PC-3 (cell line): ENCODE results near the gene KAZN. TPM values are rescaled to one million over a fixed set of nuclear protein-coding genes. Genes with fewer than 3 reads are reported as not detected.

Experiments used
- ATAC-seq: fragments of 200-7000 bp; cut with Tn5 transposase; 2 replicates; pipeline ENCODE4 v1.9.1; 2020; ENCODE audit warnings: mild to moderate bottlenecking, moderate library complexity
- BruUV-seq: library from RNA; stranded (reverse); fragments of 400-500 nt; replicated peaks from 2 replicates; lab custom pipeline; 2021; lab: Mats Ljungman, UMichigan
- CTCF ChIA-PET: fragments of 300-600 bp; sonication (Branson Sonifier 250); formaldehyde crosslinking; loops from one replicate; lab custom pipeline; 2022; ENCODE audit warnings: antibody characterized with exemption; lab: Charles Lee
- POLR2A ChIA-PET: fragments of 300-600 bp; sonication (Branson Sonifier 250); formaldehyde crosslinking; loops from one replicate; lab custom pipeline; 2022; ENCODE audit warnings: antibody characterized with exemption; ENCODE audit not compliant: unreplicated experiment; lab: Charles Lee
- DNase-seq: peaks from one replicate; pipeline ENCODE4 v3.0.0-alpha.2; 2015
- H2AFZ ChIP-seq: fragments of 300-600 bp; sonication (generic); 2 replicates; pipeline ENCODE4 v1.6.0; 2016; ENCODE audit warnings: antibody characterized with exemption, low read length
- H3F3A ChIP-seq: fragments of 300-600 bp; sonication (generic); one replicate; pipeline ENCODE4 v1.6.0; 2017; ENCODE audit warnings: antibody characterized with exemption, low read length, control low read depth, mild to moderate bottlenecking; ENCODE audit not compliant: unreplicated experiment
- H3K27ac ChIP-seq: fragments of 300-600 bp; sonication (generic); 2 replicates; pipeline ENCODE4 v1.5.1; 2016; ENCODE audit warnings: mild to moderate bottlenecking, low read length
- H3K27me3 ChIP-seq: fragments of 300-600 bp; sonication (generic); 2 replicates; pipeline ENCODE4 v1.6.1; 2016; ENCODE audit warnings: low read length, mixed read lengths
- H3K36me3 ChIP-seq: fragments of 300-600 bp; sonication (generic); 2 replicates; pipeline ENCODE4 v1.6.1; 2016; ENCODE audit warnings: low read depth, mixed run types, low read length, mixed read lengths
- H3K4me1 ChIP-seq: fragments of 300-600 bp; sonication (generic); 2 replicates; pipeline ENCODE4 v1.5.1; 2016; ENCODE audit warnings: low read length; ENCODE audit not compliant: insufficient read depth
- H3K4me2 ChIP-seq: fragments of 300-600 bp; sonication (generic); 2 replicates; pipeline ENCODE4 v1.6.0; 2016; ENCODE audit warnings: low read length
- H3K4me3 ChIP-seq: fragments of 300-600 bp; sonication (generic); 2 replicates; pipeline ENCODE4 v1.5.1; 2016; ENCODE audit warnings: mild to moderate bottlenecking, low read length, mixed read lengths
- H3K79me2 ChIP-seq: fragments of 300-600 bp; sonication (generic); 2 replicates; pipeline ENCODE4 v1.6.1; 2017; ENCODE audit warnings: low read length, mixed read lengths
- H3K9ac ChIP-seq: fragments of 300-600 bp; sonication (generic); 2 replicates; pipeline ENCODE4 v1.6.0; 2016; ENCODE audit warnings: mild to moderate bottlenecking, low read length
- H3K9me2 ChIP-seq: fragments of 300-600 bp; sonication (generic); replicated peaks from 2 replicates; pipeline ENCODE4 v1.6.1; 2016; ENCODE audit warnings: mixed run types, low read length, mixed read lengths
- H3K9me3 ChIP-seq: fragments of 300-600 bp; sonication (generic); 2 replicates; pipeline ENCODE4 v1.6.1; 2016; ENCODE audit warnings: low read length, mixed read lengths
- H4K20me1 ChIP-seq: fragments of 300-600 bp; sonication (generic); 2 replicates; pipeline ENCODE4 v1.6.1; 2016; ENCODE audit warnings: low read length, mixed read lengths
- EZH2 ChIP-seq: fragments of 300-600 bp; sonication (generic); IDR thresholded peaks from one replicate; pipeline ENCODE4 v1.6.1; 2017; ENCODE audit warnings: antibody characterized with exemption, mild to moderate bottlenecking, low read length; ENCODE audit not compliant: unreplicated experiment
- EZH2phosphoT487 ChIP-seq: fragments of 300-600 bp; sonication (generic); IDR thresholded peaks from 2 replicates; pipeline ENCODE4 v1.6.1; 2018; ENCODE audit warnings: mild to moderate bottlenecking, antibody characterized with exemption, low read length, borderline replicate concordance
- intact Hi-C: fragments of 100-400 bp; cut with micrococcal nuclease; formaldehyde crosslinking; loops from 2 replicates; pipeline ENCODE4 v1.9.0; 2023
- total RNA-seq: library from RNA; depleted of rRNA; stranded (reverse); fragments of >200 nt; gene quantifications from 2 replicates; pipeline ENCODE4 v1.2.3, GENCODE V29; 2014
- TF ChIP-seq, protein P1 (sequence below): fragments of 300-600 bp; sonication (generic); conservative IDR thresholded peaks from 2 replicates; pipeline ENCODE4 v1.5.1; 2017; ENCODE audit warnings: antibody characterized with exemption, low read depth, mild to moderate bottlenecking, low read length

Gene KAZN
- total RNA-seq, 1 experiment from 2014 or later, result 2.0 TPM

DNA sequence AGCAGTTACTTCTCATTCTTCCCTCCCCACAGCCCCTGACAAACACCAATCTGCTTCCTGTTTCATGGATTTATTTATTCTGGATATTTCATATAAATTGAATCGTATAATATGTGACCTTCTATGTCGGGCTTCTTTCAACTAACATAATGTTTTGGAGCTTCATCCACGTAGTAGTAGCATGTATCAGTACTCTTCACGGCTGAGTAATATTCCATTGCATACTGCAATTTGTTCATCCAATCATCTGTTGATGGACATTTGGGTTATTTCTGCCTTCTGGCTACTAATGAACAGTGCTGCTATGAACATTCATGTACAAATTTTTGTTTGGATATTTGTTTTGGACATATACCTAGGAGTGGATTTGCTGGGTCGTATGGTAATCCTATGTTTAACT lies 1.9 kb upstream of the KAZN start:
- ATAC-seq, result no peak
- TF ChIP-seq EZH2phosphoT487 (no peak), EZH2 (no peak)
- TF ChIP-seq, protein P1, sequence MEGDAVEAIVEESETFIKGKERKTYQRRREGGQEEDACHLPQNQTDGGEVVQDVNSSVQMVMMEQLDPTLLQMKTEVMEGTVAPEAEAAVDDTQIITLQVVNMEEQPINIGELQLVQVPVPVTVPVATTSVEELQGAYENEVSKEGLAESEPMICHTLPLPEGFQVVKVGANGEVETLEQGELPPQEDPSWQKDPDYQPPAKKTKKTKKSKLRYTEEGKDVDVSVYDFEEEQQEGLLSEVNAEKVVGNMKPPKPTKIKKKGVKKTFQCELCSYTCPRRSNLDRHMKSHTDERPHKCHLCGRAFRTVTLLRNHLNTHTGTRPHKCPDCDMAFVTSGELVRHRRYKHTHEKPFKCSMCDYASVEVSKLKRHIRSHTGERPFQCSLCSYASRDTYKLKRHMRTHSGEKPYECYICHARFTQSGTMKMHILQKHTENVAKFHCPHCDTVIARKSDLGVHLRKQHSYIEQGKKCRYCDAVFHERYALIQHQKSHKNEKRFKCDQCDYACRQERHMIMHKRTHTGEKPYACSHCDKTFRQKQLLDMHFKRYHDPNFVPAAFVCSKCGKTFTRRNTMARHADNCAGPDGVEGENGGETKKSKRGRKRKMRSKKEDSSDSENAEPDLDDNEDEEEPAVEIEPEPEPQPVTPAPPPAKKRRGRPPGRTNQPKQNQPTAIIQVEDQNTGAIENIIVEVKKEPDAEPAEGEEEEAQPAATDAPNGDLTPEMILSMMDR, result no peak
- intact Hi-C loops, result no loop called here

DNA sequence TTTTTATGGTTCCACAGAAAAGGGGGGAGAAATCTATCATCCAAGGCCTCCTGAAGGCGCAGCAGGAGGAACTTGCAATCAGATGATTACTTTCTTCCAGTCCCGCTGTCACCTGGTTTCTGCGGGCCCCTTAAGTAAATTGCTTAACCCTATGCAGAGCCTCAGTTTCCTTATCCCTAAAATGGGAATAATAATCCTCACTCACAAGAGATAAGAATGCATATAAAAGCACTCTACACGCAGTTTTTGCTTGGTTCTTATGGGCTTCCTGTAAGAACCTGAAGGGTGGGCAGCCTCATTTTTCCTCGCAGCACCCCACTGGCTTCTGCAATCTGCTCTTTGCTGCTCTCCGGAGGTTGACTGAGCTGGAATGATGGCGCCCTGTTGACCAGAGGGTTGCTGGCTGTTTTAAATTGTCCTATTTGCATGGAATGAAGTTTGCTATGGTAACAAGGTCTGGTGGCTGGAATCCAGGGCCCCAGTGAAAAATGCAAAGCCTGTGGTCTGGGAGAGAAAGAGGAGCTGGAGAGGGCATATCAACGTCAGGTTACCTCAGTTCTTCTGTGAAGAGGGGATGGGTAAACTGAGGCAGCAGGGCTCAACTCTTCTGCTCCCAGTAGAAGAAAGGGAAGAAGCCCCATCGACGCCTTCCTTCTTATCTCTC lies 1.0 kb upstream of the KAZN start:
- H3K27ac ChIP-seq, result no peak overlapping the region
- H3K27me3 ChIP-seq, result 0 out of 2 replicates have a peak, but pooled peaks cover 8% of the 10 kb centered on the region
- DNase-seq (no peak), ATAC-seq (no peak)
- BruUV-seq, result no TSS peak
- ChIA-PET CTCF (no interaction called here), POLR2A (no interaction called here)
- H3K36me3 ChIP-seq, result no peaks in the 10 kb centered on the region
- H3K79me2 ChIP-seq, result no peaks in the 10 kb centered on the region
- no peaks in the 10 kb centered on the region for H3K9me3 ChIP-seq
- intact Hi-C loops, result no loop called here
- H3K9ac ChIP-seq, result no peak overlapping the region
- H3F3A ChIP-seq, result no peaks in the 10 kb centered on the region
- peak overlapping the region; percentile 82 for H3K4me3 ChIP-seq
- peak overlapping the region; percentile 93 for H3K4me2 ChIP-seq
- peaks cover 3% of the 10 kb centered on the region; the same call in 1 of the 2 replicates for H3K4me1 ChIP-seq
- H3K9me2 ChIP-seq, result no peaks in the 10 kb centered on the region
- H2AFZ ChIP-seq, result peak overlapping the region; percentile 94
- H4K20me1 ChIP-seq, result no peaks in the 10 kb centered on the region
- TF ChIP-seq, protein P1, result no peak
- TF ChIP-seq EZH2phosphoT487 (no peak), EZH2 (no peak)

More for the DNA sequence above, 1.9 kb upstream of the KAZN start:
- no TSS peak for BruUV-seq
- ChIA-PET CTCF (no interaction called here), POLR2A (no interaction called here)
- no peaks in the 10 kb centered on the region for H3K79me2 ChIP-seq
- no peak overlapping the region for H2AFZ ChIP-seq
- no peaks in the 10 kb centered on the region for H3F3A ChIP-seq
- no peaks in the 10 kb centered on the region for H4K20me1 ChIP-seq
- H3K9ac ChIP-seq, result no peak overlapping the region
- DNase-seq, result no peak
- H3K9me3 ChIP-seq, result no peaks in the 10 kb centered on the region
- H3K27me3 ChIP-seq, result 0 out of 2 replicates have a peak, but pooled peaks cover 8% of the 10 kb centered on the region
- H3K27ac ChIP-seq, result no peak overlapping the region
- no peak overlapping the region for H3K4me2 ChIP-seq
- no peaks in the 10 kb centered on the region for H3K9me2 ChIP-seq
- H3K36me3 ChIP-seq, result no peaks in the 10 kb centered on the region
- no peak overlapping the region for H3K4me3 ChIP-seq
- H3K4me1 ChIP-seq, result peaks cover 3% of the 10 kb centered on the region; the same call in 1 of the 2 replicates

DNA sequence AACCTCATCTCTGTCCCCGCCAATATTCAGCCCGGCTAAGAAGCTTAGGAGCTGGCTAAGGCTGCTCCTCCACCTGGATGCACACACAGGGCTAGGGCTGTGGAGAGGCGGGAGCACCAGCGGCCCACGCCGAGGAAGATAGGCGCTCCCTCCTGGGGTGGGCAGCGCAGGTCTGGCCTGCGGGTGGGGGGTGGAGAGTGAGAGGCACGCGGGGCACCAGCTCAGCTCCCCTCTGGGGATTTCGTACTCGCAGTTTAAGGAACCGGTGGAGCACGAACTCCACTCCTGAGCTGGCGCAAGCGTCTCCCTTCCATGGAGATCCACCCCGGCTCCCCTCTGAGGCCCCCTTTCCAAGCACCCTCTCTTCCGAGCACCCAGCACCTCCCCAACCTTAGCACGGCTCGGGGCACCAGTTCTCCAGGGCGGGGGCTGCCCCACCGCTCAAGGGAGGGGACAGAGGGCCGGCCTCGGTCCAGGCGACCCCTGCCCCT lies 433 bp upstream of the KAZN start:
- DNase-seq (no peak), ATAC-seq (peak; percentile 72)
- intact Hi-C loops, result no loop called here
- H3K9me2 ChIP-seq, result no peaks in the 10 kb centered on the region
- H3K9me3 ChIP-seq, result no peaks in the 10 kb centered on the region
- H4K20me1 ChIP-seq, result no peaks in the 10 kb centered on the region
- no peaks in the 10 kb centered on the region for H3F3A ChIP-seq
- H3K79me2 ChIP-seq, result no peaks in the 10 kb centered on the region
- TF ChIP-seq EZH2phosphoT487 (no peak), EZH2 (no peak)
- TF ChIP-seq, protein P1, result no peak
- peak overlapping the region; percentile 93 for H3K4me2 ChIP-seq
- peak overlapping the region; percentile 82 for H3K4me3 ChIP-seq
- CTCF ChIA-PET, result no interaction called here
- H3K9ac ChIP-seq, result peak overlapping the region; percentile 50
- no peak overlapping the region for H3K27ac ChIP-seq
- peaks cover 3% of the 10 kb centered on the region; the same call in 1 of the 2 replicates for H3K4me1 ChIP-seq
- H3K36me3 ChIP-seq, result no peaks in the 10 kb centered on the region
- H2AFZ ChIP-seq, result peak overlapping the region; percentile 94
- POLR2A ChIA-PET, result no interaction called here
- H3K27me3 ChIP-seq, result 0 out of 2 replicates have a peak, but pooled peaks cover 8% of the 10 kb centered on the region
- no TSS peak for BruUV-seq
